IMR-90 (cell line): ENCODE results near the gene ADAM30. TPM values are rescaled to one million over a fixed set of nuclear protein-coding genes. Genes with fewer than 3 reads are reported as not detected.

Experiments used
- ATAC-seq: fragments of 200-7000 bp; cut with Tn5 transposase; 2 replicates; pipeline ENCODE4 v1.9.1; 2020; ENCODE audit warnings: low read depth, mild to moderate bottlenecking, moderate library complexity
- BruUV-seq: library from RNA; stranded (reverse); fragments of 400-500 nt; replicated peaks from 2 replicates; lab custom pipeline; 2021; lab: Mats Ljungman, UMichigan
- CTCF ChIA-PET: fragments of 300-600 bp; formaldehyde crosslinking; extraction: SDS; loops from one replicate; lab custom pipeline; 2021; ENCODE audit warnings: antibody characterized with exemption; lab: Yijun Ruan, JAX
- POLR2A ChIA-PET: fragments of 300-600 bp; sonication (Branson Sonifier 250); formaldehyde crosslinking; loops from one replicate; lab custom pipeline; 2022; ENCODE audit warnings: antibody characterized with exemption; ENCODE audit not compliant: unreplicated experiment; lab: Charles Lee
- DNase-seq: peaks from one replicate; pipeline ENCODE4 v3.0.0; 2013
- H2AFZ ChIP-seq: replicated peaks from 2 replicates; pipeline ENCODE3; 2013; ENCODE audit warnings: low read length, mild to moderate bottlenecking; ENCODE audit not compliant: poor library complexity
- H2AK5ac ChIP-seq: 2 replicates; pipeline ENCODE4 v1.6.1; 2013; ENCODE audit warnings: low read depth, low read length, inconsistent platforms
- H2AK9ac ChIP-seq: replicated peaks from 2 replicates; pipeline ENCODE3; 2013; ENCODE audit warnings: mild to moderate bottlenecking, low read depth, low read length, moderate library complexity; ENCODE audit not compliant: poor library complexity
- H2BK120ac ChIP-seq: 2 replicates; pipeline ENCODE4 v1.6.1; 2013; ENCODE audit warnings: low read depth, low read length, inconsistent platforms
- H2BK15ac ChIP-seq: 3 replicates; pipeline ENCODE4 v1.6.1; 2013; ENCODE audit warnings: low read depth, low read length, inconsistent platforms
- H2BK20ac ChIP-seq: 2 replicates; pipeline ENCODE4 v1.6.1; 2013; ENCODE audit warnings: low read depth, mild to moderate bottlenecking, inconsistent platforms, low read length, moderate library complexity
- H2BK5ac ChIP-seq: 2 replicates; pipeline ENCODE4 v1.6.1; 2013; ENCODE audit warnings: mild to moderate bottlenecking, low read depth, low read length, inconsistent platforms; ENCODE audit not compliant: poor library complexity, severe bottlenecking
- H3K14ac ChIP-seq: replicated peaks from 2 replicates; pipeline ENCODE4 v1.6.1; 2013; ENCODE audit warnings: low read depth, low read length, inconsistent platforms
- H3K18ac ChIP-seq: 2 replicates; pipeline ENCODE4 v1.6.1; 2013; ENCODE audit warnings: low read depth, low read length, control low read depth
- H3K23ac ChIP-seq: 2 replicates; pipeline ENCODE4 v1.6.1; 2013; ENCODE audit warnings: low read depth, low read length, inconsistent platforms
- H3K27ac ChIP-seq: 2 replicates; pipeline ENCODE4 v1.5.1; 2013; ENCODE audit warnings: mild to moderate bottlenecking, control low read depth, low read length; ENCODE audit not compliant: insufficient read depth
- H3K27me3 ChIP-seq: 2 replicates; pipeline ENCODE4 v1.6.1; 2013; ENCODE audit warnings: low read length; ENCODE audit not compliant: control insufficient read depth, insufficient read depth
- H3K36me3 ChIP-seq: 2 replicates; pipeline ENCODE4 v1.6.1; 2013; ENCODE audit warnings: low read length, mixed read lengths; ENCODE audit not compliant: control insufficient read depth, insufficient read depth
- H3K4ac ChIP-seq: 2 replicates; pipeline ENCODE4 v1.6.1; 2013; ENCODE audit warnings: low read depth, low read length, inconsistent platforms
- H3K4me1 ChIP-seq: 2 replicates; pipeline ENCODE4 v1.6.1; 2013; ENCODE audit warnings: low read length, mixed read lengths; ENCODE audit not compliant: control insufficient read depth, insufficient read depth
- H3K4me2 ChIP-seq: 2 replicates; pipeline ENCODE4 v1.6.1; 2013; ENCODE audit warnings: low read depth, mild to moderate bottlenecking, control low read depth, low read length, moderate library complexity
- H3K4me3 ChIP-seq: 2 replicates; pipeline ENCODE4 v1.5.1; 2013; ENCODE audit warnings: low read depth, mild to moderate bottlenecking, control low read depth, low read length, moderate library complexity; ENCODE audit not compliant: insufficient read depth
- H3K56ac ChIP-seq: 2 replicates; pipeline ENCODE4 v1.6.1; 2013; ENCODE audit warnings: low read length, inconsistent platforms; ENCODE audit not compliant: insufficient read depth; ENCODE audit errors: extremely low read depth
- H3K79me1 ChIP-seq, 2 experiments: 2 replicates each; pipeline ENCODE4 v1.6.1; 2013; ENCODE audit warnings: low read length in 2 of 2, inconsistent platforms in 1 of 2, low read depth in 1 of 2
- H3K9ac ChIP-seq: 2 replicates; pipeline ENCODE4 v1.6.1; 2013; ENCODE audit warnings: low read depth, low read length, control low read depth
- H3K9me1 ChIP-seq: 2 replicates; pipeline ENCODE4 v1.6.1; 2013; ENCODE audit warnings: low read length, inconsistent platforms; ENCODE audit not compliant: insufficient read depth
- H3K9me3 ChIP-seq: 2 replicates; pipeline ENCODE4 v1.6.1; 2013; ENCODE audit warnings: low read length; ENCODE audit not compliant: control insufficient read depth, insufficient read depth
- H4K20me1 ChIP-seq: 2 replicates; pipeline ENCODE4 v1.6.1; 2013; ENCODE audit warnings: low read length, inconsistent platforms; ENCODE audit not compliant: insufficient read depth
- H4K5ac ChIP-seq: 2 replicates; pipeline ENCODE4 v1.6.1; 2013; ENCODE audit warnings: mild to moderate bottlenecking, low read depth, low read length, control low read depth
- H4K8ac ChIP-seq, 2 experiments: 2 replicates each; pipeline ENCODE4 v1.6.1; 2013; ENCODE audit warnings: low read depth in 2 of 2, low read length in 2 of 2, control low read depth in 1 of 2, inconsistent platforms in 1 of 2
- H4K91ac ChIP-seq: 2 replicates; pipeline ENCODE4 v1.6.1; 2013; ENCODE audit warnings: low read depth, low read length, inconsistent platforms; ENCODE audit not compliant: insufficient read depth
- BHLHE40 ChIP-seq: fragments of 150-350 bp; IDR thresholded peaks from 2 replicates; pipeline ENCODE4 v1.6.1; 2016; ENCODE audit warnings: mild to moderate bottlenecking, low read depth, low read length
- CEBPB ChIP-seq: IDR thresholded peaks from 2 replicates; pipeline ENCODE4 v1.6.1; 2012; ENCODE audit warnings: low read depth, low read length, improper control_type of control experiment
- CHD1 ChIP-seq: IDR thresholded peaks from 2 replicates; pipeline ENCODE4 v1.6.1; 2012; ENCODE audit warnings: low read depth, low read length, improper control_type of control experiment
- CTCF ChIP-seq: conservative IDR thresholded peaks from 2 replicates; pipeline ENCODE4 v1.5.1; 2012; ENCODE audit warnings: mild to moderate bottlenecking, low read depth, low read length, improper control_type of control experiment
- ELK1 ChIP-seq: fragments of 150-350 bp; IDR thresholded peaks from 2 replicates; pipeline ENCODE4 v1.6.1; 2016; ENCODE audit warnings: low read depth, mild to moderate bottlenecking, low read length, moderate library complexity, borderline replicate concordance
- FOS ChIP-seq: fragments of 150-350 bp; IDR thresholded peaks from 2 replicates; pipeline ENCODE4 v1.6.1; 2016; ENCODE audit warnings: low read depth, low read length
- MAFK ChIP-seq: IDR thresholded peaks from 2 replicates; pipeline ENCODE4 v1.6.1; 2012; ENCODE audit warnings: low read depth, low read length, improper control_type of control experiment
- MAZ ChIP-seq: IDR thresholded peaks from 2 replicates; pipeline ENCODE4 v1.6.1; 2012; ENCODE audit warnings: low read depth, mild to moderate bottlenecking, low read length, improper control_type of control experiment, moderate library complexity, borderline replicate concordance
- MXI1 ChIP-seq: IDR thresholded peaks from 2 replicates; pipeline ENCODE4 v1.6.1; 2012; ENCODE audit warnings: low read depth, mild to moderate bottlenecking, low read length, moderate library complexity, borderline replicate concordance
- NFE2L2 ChIP-seq: fragments of 150-350 bp; IDR thresholded peaks from 2 replicates; pipeline ENCODE4 v1.6.1; 2016; ENCODE audit warnings: low read depth, mild to moderate bottlenecking, low read length
- POLR2A ChIP-seq: IDR thresholded peaks from 2 replicates; pipeline ENCODE4 v1.6.1; 2012; ENCODE audit warnings: mild to moderate bottlenecking, low read depth, low read length
- RAD21 ChIP-seq: IDR thresholded peaks from 2 replicates; pipeline ENCODE4 v1.6.1; 2012; ENCODE audit warnings: low read length, improper control_type of control experiment
- RCOR1 ChIP-seq: IDR thresholded peaks from 2 replicates; pipeline ENCODE4 v1.6.1; 2012; ENCODE audit warnings: mild to moderate bottlenecking, low read length, improper control_type of control experiment; ENCODE audit not compliant: insufficient replicate concordance
- RFX5 ChIP-seq: IDR thresholded peaks from 2 replicates; pipeline ENCODE4 v1.8.0; 2012; ENCODE audit warnings: low read depth, mild to moderate bottlenecking, low read length, moderate library complexity
- SMC3 ChIP-seq: fragments of 150-350 bp; IDR thresholded peaks from 2 replicates; pipeline ENCODE4 v1.6.1; 2016; ENCODE audit warnings: low read depth, mild to moderate bottlenecking, antibody characterized with exemption, low read length, moderate library complexity
- USF2 ChIP-seq: fragments of 150-350 bp; IDR thresholded peaks from 2 replicates; pipeline ENCODE4 v1.6.1; 2017; ENCODE audit warnings: mild to moderate bottlenecking, antibody characterized with exemption, low read length, low read depth
- WGBS, 2 experiments: methylation state at CpG; one replicate each; pipeline versions ENCODE4 v1.1.5 to v1.1.7; 2013; ENCODE audit warnings: missing lambda C conversion rate in 2 of 2; ENCODE audit not compliant: insufficient read length in 1 of 2; ENCODE audit errors: extremely low coverage in 2 of 2; 5-methylcytosine and 5-hydroxymethylcytosine counted together
- dilution Hi-C: fragments of 300-500 bp; cut with HindIII; formaldehyde crosslinking; loops from one replicate; pipeline ENCODE4 v1.14.3; 2018; ENCODE audit warnings: low sequenced_read_pairs; ENCODE audit not compliant: unreplicated experiment
- in situ Hi-C: fragments of 300-500 bp; cut with MboI; formaldehyde crosslinking; loops from 3 replicates; pipeline ENCODE4 v1.14.3; 2019; ENCODE audit warnings: low sequenced_read_pairs, inconsistent platforms, mixed read lengths
- intact Hi-C: fragments of 100-400 bp; cut with micrococcal nuclease; formaldehyde crosslinking; loops from 2 replicates; pipeline ENCODE4 v1.10.0; 2022
- polyA plus RNA-seq, 3 experiments: library from polyadenylated mRNA; depleted of rRNA; stranded (reverse); fragments of >200 nt; gene quantifications; 2 replicates each; pipeline ENCODE4 v1.2.3, GENCODE V29; 2012; ENCODE audit warnings: low replicate concordance in 1 of 3
- total RNA-seq: library from RNA; depleted of rRNA; stranded (reverse); fragments of >200 nt; gene quantifications from 2 replicates; pipeline ENCODE4 v1.2.3, GENCODE V29; 2012

Gene ADAM30
- total and polyA plus RNA-seq, 2 of the 4 experiments (the other 2 are of a cell fraction): not detected

GRCh38 chr1:119861547-119861946 lies 34.8 kb downstream of the ADAM30 start:
- no peaks in the 10 kb centered on the region; a peak in 1 of 4 replicates for H3K79me1 ChIP-seq
- no peak overlapping the region for H3K4me2 ChIP-seq
- H2AFZ ChIP-seq: no peak overlapping the region
- no CpG with 5 or more reads among the region's 2 CpGs for WGBS, 2 experiments
- peak overlapping the region; percentile 78; the same call in 1 of the 2 replicates for H3K23ac ChIP-seq
- peak overlapping the region; percentile 66 for H2AK5ac ChIP-seq
- in situ Hi-C loops: no loop called here
- H4K8ac ChIP-seq: peak overlapping the region; percentile 71 to 83
- H3K9me1 ChIP-seq: peaks cover 8% of the 10 kb centered on the region
- peak overlapping the region; percentile 89 for H4K91ac ChIP-seq
- H3K36me3 ChIP-seq: no peaks in the 10 kb centered on the region
- dilution Hi-C loops: no loop called here
- intact Hi-C loops: no loop called here
- peak overlapping the region; percentile 98 for H2BK120ac ChIP-seq
- no peak overlapping the region for H2AK9ac ChIP-seq
- H3K27me3 ChIP-seq: no peaks in the 10 kb centered on the region
- H3K18ac ChIP-seq: peak overlapping the region; percentile 99
- H3K27ac ChIP-seq: peak overlapping the region; percentile 44; the same call in 1 of the 2 replicates
- peak overlapping the region; percentile 98 for H2BK5ac ChIP-seq
- DNase-seq: no peak
- H3K4me1 ChIP-seq: peaks cover 24% of the 10 kb centered on the region
- no TSS peak for BruUV-seq
- H3K9ac ChIP-seq: no peak overlapping the region
- H3K14ac ChIP-seq: peak overlapping the region; percentile 61
- no peak for TF ChIP-seq MAFK
- TF ChIP-seq ELK1: no peak
- no peak for TF ChIP-seq BHLHE40
- TF ChIP-seq USF2: no peak
- TF ChIP-seq CHD1: no peak
- no peak for TF ChIP-seq CTCF
- TF ChIP-seq POLR2A: no peak
- no peak for TF ChIP-seq CEBPB
- no peak for TF ChIP-seq RFX5
- TF ChIP-seq RAD21: no peak
- no peak for TF ChIP-seq MXI1
- no peak for TF ChIP-seq RCOR1
- TF ChIP-seq MAZ: no peak
- no peak for TF ChIP-seq SMC3
- no peak for TF ChIP-seq FOS
- no peak for TF ChIP-seq NFE2L2
- no peaks in the 10 kb centered on the region for H3K9me3 ChIP-seq
- H3K56ac ChIP-seq: no peak overlapping the region
- peak overlapping the region; percentile 89 for H2BK20ac ChIP-seq
- peak overlapping the region; percentile 81 for H3K4ac ChIP-seq
- POLR2A ChIA-PET: no interaction called here
- no peaks in the 10 kb centered on the region for H4K20me1 ChIP-seq
- H2BK15ac ChIP-seq: peak overlapping the region; percentile 93; the same call in 2 of the 3 replicates
- CTCF ChIA-PET: interaction anchor here (0.6 kb wide), 1 partner anchor 47 kb away, joined by 4 read pairs; no protein-coding TSS in a partner anchor
- H4K5ac ChIP-seq: peak overlapping the region; percentile 97
- ATAC-seq: no peak
- H3K4me3 ChIP-seq: no peak overlapping the region
